Measurements from ENCODE around the gene CARS2.

DNA sequence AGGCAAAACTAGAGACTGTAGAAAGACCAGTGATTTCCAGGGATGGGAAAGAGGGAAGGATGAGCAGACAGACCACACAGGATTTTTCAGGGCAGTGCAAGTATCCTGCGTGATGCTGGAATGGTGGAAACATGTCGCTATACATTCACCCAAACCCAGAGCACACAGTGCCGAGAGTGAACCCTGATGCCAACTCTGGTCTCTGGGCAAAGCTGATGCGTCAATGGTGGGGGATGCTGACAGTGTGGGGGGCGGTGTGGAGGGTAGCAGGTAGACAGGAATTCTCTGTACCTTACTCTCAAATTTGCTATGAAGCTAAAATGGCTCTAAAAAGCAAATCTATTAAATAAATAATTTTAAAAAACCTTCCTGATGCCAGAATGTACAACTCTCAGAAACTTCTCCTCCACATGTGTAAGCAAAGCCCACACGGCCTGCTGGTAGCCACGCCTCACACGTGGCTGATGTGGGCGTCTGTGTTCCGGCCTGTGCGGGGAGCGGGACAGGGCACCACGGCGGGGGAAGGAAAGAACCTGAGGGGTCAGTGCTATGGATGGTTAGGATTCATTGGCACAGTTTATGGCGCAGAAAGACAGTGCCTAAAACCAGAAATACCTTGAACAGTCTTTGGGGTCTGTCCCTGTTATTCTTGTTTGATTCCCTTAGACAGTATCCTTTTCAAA is 23.9 kb downstream of the CARS2 start:
- TF ChIP-seq EZH2 (IDR thresholded peaks at IDR 0.05; ENCODE audit: borderline replicate concordance, low read depth, low read length, severe bottlenecking) (no peak), POLR2A (IDR thresholded peaks at IDR 0.05; ENCODE audit: low read depth, low read length) (no peak), MAX (IDR thresholded peaks at IDR 0.05; ENCODE audit: insufficient read depth, insufficient read length) (no peak), POLR2AphosphoS5 (IDR thresholded peaks at IDR 0.05; ENCODE audit: insufficient read depth, low read depth, low read length) (no peak), MYC (IDR thresholded peaks at IDR 0.05; ENCODE audit: low read depth, low read length) (no peak), GATA2 (IDR thresholded peaks at IDR 0.05; ENCODE audit: insufficient read depth, insufficient read length, low read depth, low read length) (no peak), FOS (IDR thresholded peaks at IDR 0.05; ENCODE audit: borderline replicate concordance, insufficient read depth, low read length) (no peak), JUN (IDR thresholded peaks at IDR 0.05; ENCODE audit: borderline replicate concordance, insufficient read depth, insufficient read length, low read depth) (no peak)
- TF ChIP-seq, protein P1, sequence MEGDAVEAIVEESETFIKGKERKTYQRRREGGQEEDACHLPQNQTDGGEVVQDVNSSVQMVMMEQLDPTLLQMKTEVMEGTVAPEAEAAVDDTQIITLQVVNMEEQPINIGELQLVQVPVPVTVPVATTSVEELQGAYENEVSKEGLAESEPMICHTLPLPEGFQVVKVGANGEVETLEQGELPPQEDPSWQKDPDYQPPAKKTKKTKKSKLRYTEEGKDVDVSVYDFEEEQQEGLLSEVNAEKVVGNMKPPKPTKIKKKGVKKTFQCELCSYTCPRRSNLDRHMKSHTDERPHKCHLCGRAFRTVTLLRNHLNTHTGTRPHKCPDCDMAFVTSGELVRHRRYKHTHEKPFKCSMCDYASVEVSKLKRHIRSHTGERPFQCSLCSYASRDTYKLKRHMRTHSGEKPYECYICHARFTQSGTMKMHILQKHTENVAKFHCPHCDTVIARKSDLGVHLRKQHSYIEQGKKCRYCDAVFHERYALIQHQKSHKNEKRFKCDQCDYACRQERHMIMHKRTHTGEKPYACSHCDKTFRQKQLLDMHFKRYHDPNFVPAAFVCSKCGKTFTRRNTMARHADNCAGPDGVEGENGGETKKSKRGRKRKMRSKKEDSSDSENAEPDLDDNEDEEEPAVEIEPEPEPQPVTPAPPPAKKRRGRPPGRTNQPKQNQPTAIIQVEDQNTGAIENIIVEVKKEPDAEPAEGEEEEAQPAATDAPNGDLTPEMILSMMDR (IDR thresholded peaks at IDR 0.05; ENCODE audit: extremely low read depth in 1 of 2, insufficient read depth in 1 of 2, low read depth in 1 of 2, low read length in 2 of 2): no peak
